HG03025 (cell line): ENCODE measurements around the gene CCR7.
"Not testable (repeated sequence)": the region's sequence is repeated elsewhere in the genome, so short reads cannot be mapped to it uniquely, and the experiment has no call there.

Experiments
- ATAC-seq: cut with Tn5 transposase; IDR thresholded peaks from one replicate; pipeline ENCODE4 v1.9.1; 2021; ENCODE audit warnings: mild to moderate bottlenecking, moderate library complexity; ENCODE audit not compliant: unreplicated experiment, low FRiP score

CCR7 gene

GRCh38 chr17:40552806-40553693 lies 12.2 kb downstream of the CCR7 start:
- no peak for ATAC-seq

GRCh38 chr17:40551879-40552768 lies 13.1 kb downstream of the CCR7 start:
- ATAC-seq, result no peak

- ATAC-seq, result no peak
Measured at GRCh38 chr17:40551091-40551878, 14.0 kb downstream of the CCR7 start.

GRCh38 chr17:40550608-40551007 lies 14.7 kb downstream of the CCR7 start:
- no peak for ATAC-seq

GRCh38 chr17:40548982-40549685 lies 16.1 kb downstream of the CCR7 start:
- no peak for ATAC-seq

GRCh38 chr17:40548491-40548981 lies 16.7 kb downstream of the CCR7 start:
- no peak for ATAC-seq

GRCh38 chr17:40547785-40548478 lies 17.3 kb downstream of the CCR7 start:
- no peak for ATAC-seq

- no peak for ATAC-seq
Measured at GRCh38 chr17:40547079-40547784, 18.0 kb downstream of the CCR7 start.

GRCh38 chr17:40546497-40546896 lies 18.8 kb downstream of the CCR7 start:
- ATAC-seq, result not testable (repeated sequence)

- ATAC-seq, result no peak
Measured at GRCh38 chr17:40545660-40546059, 19.6 kb downstream of the CCR7 start.

- ATAC-seq, result no peak
Measured at GRCh38 chr17:40542558-40543411, 22.5 kb downstream of the CCR7 start.

GRCh38 chr17:40541873-40542557 lies 23.3 kb downstream of the CCR7 start:
- ATAC-seq, result no peak

- no peak for ATAC-seq
Measured at GRCh38 chr17:40541060-40541872, 24.0 kb downstream of the CCR7 start.

GRCh38 chr17:40540448-40540847 lies 24.8 kb downstream of the CCR7 start:
- ATAC-seq, result no peak

- no peak for ATAC-seq
Measured at GRCh38 chr17:40539711-40540411, 25.4 kb downstream of the CCR7 start.
